GM21367 (cell line): Measurements from ENCODE around the gene ATP1B3.
"Not testable (repeated sequence)": the region's sequence is repeated elsewhere in the genome, so short reads cannot be mapped to it uniquely, and the experiment has no call there.

ENCODE experiments used
- ATAC-seq: cut with Tn5 transposase; IDR thresholded peaks from one replicate; pipeline ENCODE4 v1.9.1; 2021; ENCODE audit not compliant: unreplicated experiment

The ATP1B3 gene

DNA sequence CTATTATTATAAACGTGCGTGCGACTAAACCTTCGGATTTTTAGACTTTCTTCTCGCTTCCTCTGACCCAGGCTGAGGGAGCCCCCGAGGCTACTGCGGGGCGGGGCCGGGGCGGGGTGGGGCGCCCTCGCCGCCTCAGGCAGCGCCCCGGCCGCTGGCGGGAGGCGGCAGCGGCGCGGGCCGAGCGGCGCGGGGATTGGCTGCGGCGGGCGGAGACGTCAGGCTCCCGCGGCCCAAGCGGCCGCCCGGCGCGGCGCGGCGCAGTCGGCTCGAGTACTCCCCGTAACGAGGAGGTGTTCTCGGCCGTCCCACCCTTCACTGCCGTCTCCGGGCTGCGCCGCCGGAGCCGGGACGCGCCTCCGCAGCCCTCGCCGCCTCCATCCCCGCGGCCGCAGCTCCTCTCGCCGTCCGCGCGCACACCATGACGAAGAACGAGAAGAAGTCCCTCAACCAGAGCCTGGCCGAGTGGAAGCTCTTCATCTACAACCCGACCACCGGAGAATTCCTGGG is at the start of gene ATP1B3:
ATP1B3 (plus strand) TSS at position 263 of the 510 bp plus-strand sequence; CDS start at position 422, 159 bp downstream.
- ATAC-seq: peak; percentile 73

DNA sequence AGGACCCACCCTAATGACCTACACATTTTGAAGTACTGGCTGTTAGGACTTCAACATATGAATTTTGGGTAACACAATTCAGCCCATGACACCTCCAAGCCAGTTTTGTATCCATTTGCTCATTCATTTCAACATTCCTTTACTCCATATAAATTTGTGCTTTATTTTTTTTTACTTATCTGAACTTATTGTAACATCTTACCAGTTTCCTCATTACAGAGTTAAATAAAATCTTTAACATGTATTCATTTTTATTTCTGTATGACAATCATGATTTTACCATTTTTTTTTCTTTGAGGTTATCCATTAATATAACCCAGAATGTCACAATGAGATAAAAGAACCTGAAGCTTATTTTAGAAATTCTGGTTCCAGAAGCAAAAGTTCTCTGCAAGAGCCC is 48.0 kb upstream of the ATP1B3 start:
- ATAC-seq: no peak

DNA sequence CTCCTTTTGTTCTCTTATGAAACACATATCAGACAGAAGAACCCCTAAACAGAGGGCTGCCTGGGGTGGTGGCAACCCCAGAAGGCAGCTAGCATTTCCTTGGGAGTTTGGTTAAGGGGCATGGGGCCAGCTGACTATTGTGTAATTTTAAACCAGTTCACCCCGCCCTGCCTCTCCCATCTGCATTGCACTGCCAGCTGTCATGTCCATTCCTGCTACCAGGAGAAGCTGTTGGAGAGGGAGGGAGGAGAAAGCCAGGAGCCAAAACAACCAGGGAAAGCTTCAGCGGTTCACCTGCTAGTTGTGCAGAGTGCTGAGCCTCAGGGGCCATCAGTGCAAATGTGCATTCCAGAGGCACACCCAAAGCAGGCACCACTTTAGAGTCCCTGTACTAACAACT is 47.6 kb upstream of the ATP1B3 start:
- ATAC-seq: no peak

DNA sequence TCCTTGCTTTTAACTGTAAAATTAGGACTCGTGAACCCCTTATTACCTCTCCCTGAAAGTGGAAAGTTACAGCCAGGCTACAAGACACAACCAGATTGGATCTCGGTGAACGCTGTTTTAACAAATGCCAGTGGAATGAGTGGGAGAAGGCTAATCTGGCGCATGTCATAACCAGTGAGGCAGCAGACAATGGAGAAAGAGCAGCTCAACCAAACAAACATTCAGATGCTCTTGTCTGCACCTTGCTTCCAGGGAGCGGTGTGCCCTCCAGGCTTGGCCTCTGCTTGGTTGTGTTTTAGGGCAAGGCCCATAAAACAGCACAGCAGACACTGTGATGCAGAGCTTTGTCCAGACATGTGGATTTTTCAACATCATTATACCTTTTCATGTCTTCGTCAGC is 45.9 kb upstream of the ATP1B3 start:
- ATAC-seq: no peak

DNA sequence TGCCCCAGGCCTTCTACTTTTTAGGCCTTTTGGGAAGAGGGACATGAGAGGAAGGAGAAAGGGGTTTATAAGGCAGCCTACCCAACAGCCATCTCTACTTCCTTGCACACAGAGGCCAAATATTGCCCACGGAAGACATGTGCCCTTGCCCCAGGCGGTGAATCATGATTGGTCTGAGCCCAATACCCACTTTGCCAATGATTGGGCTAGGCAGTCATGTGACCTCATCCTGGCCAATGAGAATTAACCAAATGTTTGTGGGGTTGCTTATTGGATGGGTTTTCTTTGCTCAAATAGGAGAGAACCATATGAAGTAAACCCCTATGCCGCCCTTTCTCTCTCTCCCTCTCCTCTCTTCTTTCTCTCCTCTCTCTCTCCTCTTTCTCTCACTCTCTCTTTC is 42.2 kb upstream of the ATP1B3 start:
- ATAC-seq: no peak

DNA sequence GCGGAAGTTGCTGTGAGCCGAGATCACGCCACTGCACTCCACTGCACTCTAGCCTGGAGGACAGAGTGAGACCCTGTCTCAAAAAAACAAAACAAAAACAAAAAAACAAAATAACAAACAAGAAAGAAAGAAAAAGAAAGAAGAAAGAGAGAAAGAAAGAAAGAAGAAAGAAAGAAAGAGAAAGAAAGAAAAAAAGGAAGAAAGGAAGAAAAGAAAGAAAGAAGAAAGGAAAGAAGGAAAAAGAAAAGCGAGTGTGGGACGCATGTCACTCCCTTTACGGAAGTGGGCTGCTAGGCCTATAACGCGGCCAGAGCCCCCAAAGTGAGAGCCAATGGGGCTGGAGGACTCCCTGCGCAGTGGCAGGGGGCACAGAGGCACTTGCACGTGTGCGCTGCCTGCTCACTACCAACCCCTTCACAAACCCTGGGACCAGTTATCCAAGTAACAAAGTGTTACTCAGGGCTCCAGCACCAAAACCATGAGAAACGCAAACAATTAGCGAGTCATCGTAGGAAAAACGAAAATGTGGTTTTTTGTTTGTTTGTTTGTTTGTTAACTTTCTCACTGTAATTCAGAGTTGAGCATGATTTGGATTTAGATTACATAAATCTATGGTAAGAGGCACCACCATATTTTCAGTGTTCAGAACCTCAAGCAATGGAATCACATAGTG is 40.8 kb upstream of the ATP1B3 start:
- ATAC-seq: no peak

DNA sequence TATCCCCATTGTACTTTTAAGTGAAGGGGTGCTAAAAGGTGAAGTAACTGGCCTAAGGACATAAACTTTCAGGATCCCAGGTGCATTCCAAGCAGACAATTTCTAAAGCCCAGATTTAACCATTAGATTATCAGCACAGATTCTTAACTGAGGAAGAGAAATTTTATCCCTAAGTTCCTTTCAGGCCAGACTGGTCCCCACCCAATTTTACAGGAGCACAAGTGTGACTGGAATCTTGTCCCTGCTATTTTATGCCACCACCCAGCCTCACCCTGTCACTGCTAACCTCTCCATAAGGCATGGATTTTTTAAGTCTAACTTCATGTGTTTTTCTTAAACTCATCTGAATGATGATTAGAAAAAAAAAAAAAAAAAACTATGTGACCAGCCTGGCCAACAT is 37.1 kb upstream of the ATP1B3 start:
- ATAC-seq: no peak

DNA sequence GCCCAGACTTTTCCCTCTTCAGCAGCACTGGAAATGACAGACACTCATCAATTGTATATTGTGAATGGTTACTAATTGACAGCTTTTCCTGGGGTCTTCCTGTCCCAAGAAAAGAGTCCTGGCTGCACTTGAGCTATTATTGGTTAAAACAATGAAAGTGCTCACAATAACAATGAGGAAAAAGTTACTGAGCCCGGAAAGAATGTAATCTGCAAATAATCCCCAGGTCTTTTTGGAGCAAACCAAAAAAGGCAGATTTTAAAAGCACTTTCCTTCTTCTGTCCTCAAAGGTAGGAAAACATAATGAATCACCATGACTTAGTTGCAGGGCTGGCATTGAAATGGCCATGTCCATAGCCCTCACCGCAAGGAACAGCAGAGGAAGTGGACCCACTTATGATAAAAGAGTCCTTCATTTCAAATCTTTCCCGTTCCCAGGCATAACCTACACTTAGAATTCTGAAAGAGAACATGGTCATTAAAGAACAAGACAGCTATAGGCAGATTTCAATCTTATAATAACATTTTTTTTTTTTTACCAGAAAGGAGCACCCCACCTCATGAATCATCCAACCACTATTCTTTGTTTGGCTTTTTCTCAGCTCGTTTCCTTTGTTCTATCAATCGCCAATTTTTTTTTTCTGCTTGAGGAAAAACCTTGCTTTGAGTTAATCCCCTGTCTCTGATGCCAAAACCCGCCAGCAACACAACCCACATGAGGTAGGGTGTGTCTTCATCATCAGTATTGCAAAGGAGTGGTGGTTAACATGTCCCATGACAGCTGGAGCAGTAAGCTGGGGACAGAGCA is 35.5 kb upstream of the ATP1B3 start:
- no peak for ATAC-seq

DNA sequence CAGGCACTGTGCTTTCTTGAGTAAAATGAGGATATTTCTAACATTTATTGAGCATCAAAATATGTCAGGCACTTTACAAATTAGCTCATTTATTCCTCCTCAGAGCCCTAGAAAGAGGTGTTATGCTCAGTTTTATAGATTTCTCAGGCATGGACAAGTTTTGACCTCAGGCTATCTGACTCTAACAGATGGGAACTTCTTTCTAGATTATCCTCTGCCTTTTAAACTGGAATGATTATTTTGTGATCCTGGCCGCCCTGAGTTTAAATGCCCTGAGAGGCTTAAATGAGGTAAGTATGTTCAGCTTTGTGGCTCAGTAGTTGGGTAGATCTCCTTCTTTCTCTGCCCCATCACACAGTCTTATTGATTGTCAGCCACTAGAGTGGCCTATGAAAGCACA is 32.3 kb upstream of the ATP1B3 start:
- ATAC-seq: no peak

DNA sequence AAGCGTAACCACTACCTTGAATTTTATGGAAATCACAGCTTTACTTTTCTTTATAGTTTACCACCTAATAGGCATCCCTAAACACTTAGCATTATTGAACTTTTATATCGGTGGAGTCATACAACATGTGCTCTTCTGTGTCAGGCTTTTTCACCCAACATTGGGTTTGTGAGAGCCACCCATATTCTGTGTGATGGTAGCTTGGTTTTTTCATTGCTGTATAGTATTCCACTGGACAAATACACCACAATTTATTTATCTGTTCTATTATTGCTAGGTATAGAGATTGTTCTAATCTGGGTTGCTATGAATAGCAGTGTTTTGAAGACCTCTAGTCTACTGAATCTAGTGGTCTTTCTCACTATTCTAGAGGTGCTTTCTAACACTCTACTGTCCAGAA is 31.6 kb upstream of the ATP1B3 start:
- ATAC-seq: no peak

DNA sequence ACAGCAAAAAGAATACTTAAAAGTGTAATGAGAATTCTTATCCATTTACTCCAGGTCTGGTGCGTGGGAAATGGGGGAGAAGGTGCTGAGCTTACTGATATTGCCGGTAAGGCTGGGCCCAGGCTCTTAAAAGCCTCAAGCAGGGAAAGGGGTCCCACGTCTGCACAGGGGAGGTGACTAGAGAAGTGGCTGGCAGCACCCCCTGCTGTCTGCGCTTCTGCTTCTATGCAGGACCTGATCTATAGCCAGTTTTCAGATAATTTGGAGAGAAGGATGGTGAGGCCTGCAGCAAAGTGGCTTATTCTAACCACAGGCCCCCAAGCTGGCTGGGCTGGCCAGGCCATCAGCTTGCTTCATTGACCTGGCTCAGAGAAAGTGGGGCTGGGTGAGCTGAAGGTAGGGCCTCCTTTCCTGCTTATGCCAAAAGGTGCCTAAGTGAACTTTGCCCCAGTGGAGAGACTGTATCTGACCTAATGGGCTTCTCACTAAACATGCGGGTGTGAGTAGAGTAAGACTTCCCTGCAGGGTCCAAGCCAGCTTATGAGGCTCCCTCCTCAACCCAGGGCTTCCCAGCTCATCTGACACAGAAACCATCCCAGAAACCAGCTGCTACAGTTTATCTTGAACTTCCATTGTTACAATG is 30.9 kb upstream of the ATP1B3 start:
- ATAC-seq: no peak

DNA sequence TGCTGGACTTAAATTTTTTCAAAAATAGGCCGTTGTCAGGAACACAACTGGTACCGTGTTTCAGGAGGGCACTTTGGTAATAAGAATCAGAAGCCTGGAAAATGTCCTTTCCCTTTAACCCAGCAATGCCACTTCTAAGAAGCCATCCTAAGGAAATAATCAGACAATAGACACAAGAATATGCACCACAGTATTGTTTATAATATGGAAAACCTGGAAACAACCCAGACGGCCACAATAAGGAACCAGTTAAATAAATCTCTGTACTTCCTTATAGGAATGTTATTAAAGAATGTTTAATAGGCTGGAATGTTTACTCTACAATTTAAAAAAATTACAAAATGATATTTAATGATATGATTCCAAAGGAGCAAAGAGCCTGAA is 30.4 kb upstream of the ATP1B3 start:
- ATAC-seq: no peak

DNA sequence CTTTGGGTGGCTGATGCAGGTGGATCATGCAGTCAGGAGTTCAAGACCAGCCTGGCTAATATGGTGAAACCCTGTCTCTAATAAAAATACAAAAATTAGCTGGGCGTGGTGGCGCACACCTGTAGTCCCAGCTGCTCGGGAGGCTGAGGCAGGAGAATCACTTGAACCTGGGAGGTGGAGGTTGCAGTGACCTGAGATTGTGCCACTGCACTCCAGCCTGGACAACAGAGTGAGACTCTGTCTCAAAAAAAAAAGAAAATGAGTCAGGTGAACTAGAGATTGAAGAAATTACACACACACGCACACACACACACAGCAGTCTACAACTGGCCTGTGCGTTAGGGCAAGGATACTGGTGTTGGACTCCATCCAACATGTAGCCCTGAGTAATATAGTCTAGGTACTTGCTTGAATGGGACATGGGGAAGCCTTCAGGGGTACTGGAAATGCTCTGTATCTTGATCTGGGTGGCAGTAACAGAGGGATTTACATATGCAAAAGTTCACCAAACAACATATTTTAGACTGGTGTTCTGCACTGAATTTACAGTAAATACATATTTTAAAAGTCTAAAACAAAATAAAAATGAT is 28.2 kb upstream of the ATP1B3 start:
- not testable (repeated sequence) for ATAC-seq

DNA sequence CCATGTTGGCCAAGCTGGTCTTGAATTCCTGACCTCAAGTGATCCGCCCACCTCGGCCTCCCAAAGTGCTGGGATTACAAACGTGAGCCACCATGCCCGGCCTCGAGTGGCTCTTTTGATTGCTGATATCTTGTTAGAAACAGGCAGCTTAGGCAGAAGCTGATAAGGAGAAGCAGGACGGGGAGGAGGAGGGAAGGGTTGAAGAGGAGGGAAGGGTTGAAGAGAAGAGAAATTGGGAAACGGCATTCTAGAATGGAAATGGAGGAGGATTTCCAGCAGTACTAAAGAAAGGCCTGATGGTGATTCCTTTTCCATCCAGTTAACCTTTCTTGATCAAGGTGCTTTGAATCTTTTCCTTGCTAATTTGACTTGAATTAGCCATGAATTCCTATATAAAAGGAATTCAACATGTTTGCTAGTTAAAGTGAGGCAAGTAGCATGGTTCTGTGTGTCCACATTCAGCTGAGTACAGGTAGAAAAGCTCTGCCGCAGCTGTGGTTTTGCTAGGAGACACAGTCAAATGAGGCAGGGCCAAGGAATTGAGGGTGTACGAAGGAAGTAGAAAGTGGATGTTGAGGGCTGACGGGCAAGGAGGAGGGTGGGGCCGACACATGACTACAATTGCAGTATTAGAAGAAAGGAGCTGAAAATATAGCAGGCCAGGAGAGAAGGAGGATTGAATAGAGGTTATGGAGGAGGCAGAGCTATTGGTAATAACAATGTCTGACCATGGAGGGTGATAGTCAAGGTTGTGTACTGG is 27.2 kb upstream of the ATP1B3 start:
- no peak for ATAC-seq

DNA sequence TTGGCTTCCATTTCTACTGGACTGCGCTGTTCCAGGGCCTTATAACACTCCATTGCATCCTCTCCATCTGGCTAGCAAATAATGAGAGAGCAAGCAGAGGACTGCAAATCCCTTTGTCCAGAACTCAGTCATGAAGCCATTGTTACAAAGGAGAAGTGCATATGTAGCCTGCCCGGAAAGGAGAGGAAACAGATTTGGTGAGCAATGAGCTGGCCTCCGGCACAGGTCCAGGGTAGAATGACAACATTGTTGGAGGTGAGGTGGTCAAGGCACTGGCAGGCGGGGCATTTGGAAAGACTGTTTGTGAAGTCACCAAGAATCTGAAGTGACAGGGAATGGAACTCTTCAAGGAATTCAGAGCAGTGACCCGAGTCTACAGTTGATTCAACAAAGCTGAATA is 25.0 kb upstream of the ATP1B3 start:
- no peak for ATAC-seq

DNA sequence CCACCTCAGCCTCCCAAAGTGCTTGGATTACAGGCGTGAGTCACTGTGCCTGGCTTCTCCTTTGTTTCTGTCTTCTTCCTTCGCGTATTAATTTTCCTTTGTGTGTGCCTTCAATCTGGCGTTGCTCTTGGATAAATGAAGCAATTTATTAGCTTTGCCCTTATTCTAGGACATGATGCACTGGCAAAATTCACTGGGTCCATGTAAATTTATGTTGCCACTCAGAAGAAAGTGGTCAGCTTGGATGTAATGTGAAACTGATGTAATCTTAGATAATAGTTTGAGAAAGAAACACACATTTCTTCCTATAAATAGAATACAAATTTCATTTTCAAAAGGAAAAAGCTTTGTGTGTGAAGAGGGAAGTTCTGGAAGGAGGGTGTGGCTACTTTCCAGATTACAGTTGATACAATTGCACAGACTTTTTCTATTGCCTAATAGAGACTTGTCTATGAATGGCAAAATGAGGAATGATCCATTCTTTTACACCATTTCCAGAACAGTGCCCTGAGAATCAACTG is 23.3 kb upstream of the ATP1B3 start:
- no peak for ATAC-seq

DNA sequence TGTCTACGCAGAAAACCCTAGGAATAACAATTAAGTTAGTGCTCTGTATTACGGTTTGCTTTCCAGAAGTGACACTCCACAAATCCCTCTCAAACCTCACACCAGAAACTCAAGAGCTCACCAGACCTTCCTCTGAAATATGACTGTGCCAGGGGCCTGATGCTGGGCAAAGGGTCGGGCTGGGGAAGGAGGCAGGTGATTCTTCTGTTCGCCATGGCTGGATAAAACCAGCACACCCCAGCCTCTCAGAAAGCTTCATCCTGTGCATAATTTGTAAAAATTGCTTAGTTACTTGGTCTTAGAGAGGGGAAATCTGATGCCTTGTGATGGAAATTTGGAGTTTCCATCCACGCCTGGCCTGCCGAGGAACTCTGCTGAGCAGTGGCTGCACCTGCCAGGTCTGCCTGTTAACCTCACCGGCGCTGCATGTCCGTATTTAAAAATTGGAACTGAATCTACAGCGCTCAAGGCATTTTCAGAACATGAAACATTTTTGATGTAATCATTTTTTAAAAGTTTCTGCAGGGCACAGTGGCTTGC is 22.7 kb upstream of the ATP1B3 start:
- ATAC-seq: no peak

DNA sequence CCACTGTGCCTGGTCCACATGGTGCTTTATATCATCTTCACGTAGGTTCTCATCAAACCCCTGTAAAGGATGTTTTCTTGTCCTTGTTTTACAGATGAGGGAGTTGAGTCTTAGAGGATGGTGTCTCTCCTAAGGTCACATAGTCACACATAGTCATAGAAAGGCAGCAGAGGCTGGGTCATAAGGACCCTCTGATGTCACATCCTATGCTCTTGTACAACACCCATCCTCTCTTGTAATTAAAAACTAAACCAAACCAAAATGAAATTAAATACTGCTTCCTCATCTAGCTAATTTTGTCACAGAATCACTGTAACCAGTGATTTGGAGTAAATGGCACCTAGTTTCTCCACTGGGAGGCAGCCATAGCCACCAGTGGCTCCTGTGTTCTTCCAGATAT is 21.8 kb upstream of the ATP1B3 start:
- ATAC-seq: no peak

DNA sequence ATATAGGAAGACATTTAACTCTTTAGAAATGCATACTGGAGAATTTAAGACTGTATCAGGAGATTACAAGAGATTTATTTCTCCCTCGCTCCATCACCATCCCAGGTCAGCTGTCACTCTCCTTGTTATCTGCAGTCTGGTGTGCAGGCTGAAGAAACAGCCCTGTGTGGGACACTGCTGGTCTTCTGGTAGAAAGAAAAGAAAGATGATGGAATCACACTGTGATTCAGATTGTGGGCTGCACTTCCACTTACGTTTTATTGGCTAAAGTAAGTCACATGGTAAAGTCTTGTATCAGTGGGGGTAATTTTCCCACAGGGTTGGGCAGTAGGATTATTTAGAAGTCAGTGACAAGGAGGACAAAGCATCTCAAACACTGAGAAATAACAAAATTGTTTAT is 18.1 kb upstream of the ATP1B3 start:
- no peak for ATAC-seq

DNA sequence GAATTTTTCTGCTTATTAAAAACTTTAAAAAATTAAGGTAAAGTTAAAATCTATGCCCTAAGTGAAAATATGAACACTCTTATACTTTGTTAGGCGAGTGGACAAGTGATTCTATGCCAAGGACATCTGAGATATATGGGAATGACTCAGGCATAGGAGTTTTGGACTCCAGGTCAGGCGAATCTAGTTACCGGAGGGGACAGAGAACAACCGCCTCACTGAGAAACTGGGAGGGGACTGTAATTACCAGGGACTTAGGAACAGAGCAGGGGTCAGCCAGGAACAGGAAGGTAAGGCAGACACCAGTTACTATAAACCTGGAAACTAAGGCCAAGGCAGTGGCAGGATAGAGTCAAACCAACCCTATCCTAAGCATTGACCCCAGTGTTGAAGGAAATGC is 16.8 kb upstream of the ATP1B3 start:
- ATAC-seq: no peak
